IMR-90 (cell line): ENCODE results near the gene ARHGEF26. TPM values are rescaled to one million over a fixed set of nuclear protein-coding genes. Genes with fewer than 3 reads are reported as not detected.

Source experiments
- ATAC-seq: fragments of 200-7000 bp; cut with Tn5 transposase; 2 replicates; pipeline ENCODE4 v1.9.1; 2020; ENCODE audit warnings: low read depth, mild to moderate bottlenecking, moderate library complexity
- BruUV-seq: library from RNA; stranded (reverse); fragments of 400-500 nt; replicated peaks from 2 replicates; lab custom pipeline; 2021; lab: Mats Ljungman, UMichigan
- CTCF ChIA-PET: fragments of 300-600 bp; formaldehyde crosslinking; extraction: SDS; loops from one replicate; lab custom pipeline; 2021; ENCODE audit warnings: antibody characterized with exemption; lab: Yijun Ruan, JAX
- POLR2A ChIA-PET: fragments of 300-600 bp; sonication (Branson Sonifier 250); formaldehyde crosslinking; loops from one replicate; lab custom pipeline; 2022; ENCODE audit warnings: antibody characterized with exemption; ENCODE audit not compliant: unreplicated experiment; lab: Charles Lee
- DNase-seq: peaks from one replicate; pipeline ENCODE4 v3.0.0; 2013
- H2AFZ ChIP-seq: replicated peaks from 2 replicates; pipeline ENCODE3; 2013; ENCODE audit warnings: low read length, mild to moderate bottlenecking; ENCODE audit not compliant: poor library complexity
- H2AK5ac ChIP-seq: 2 replicates; pipeline ENCODE4 v1.6.1; 2013; ENCODE audit warnings: low read depth, low read length, inconsistent platforms
- H2AK9ac ChIP-seq: replicated peaks from 2 replicates; pipeline ENCODE3; 2013; ENCODE audit warnings: mild to moderate bottlenecking, low read depth, low read length, moderate library complexity; ENCODE audit not compliant: poor library complexity
- H2BK120ac ChIP-seq: 2 replicates; pipeline ENCODE4 v1.6.1; 2013; ENCODE audit warnings: low read depth, low read length, inconsistent platforms
- H2BK15ac ChIP-seq: 3 replicates; pipeline ENCODE4 v1.6.1; 2013; ENCODE audit warnings: low read depth, low read length, inconsistent platforms
- H2BK20ac ChIP-seq: 2 replicates; pipeline ENCODE4 v1.6.1; 2013; ENCODE audit warnings: low read depth, mild to moderate bottlenecking, inconsistent platforms, low read length, moderate library complexity
- H2BK5ac ChIP-seq: 2 replicates; pipeline ENCODE4 v1.6.1; 2013; ENCODE audit warnings: mild to moderate bottlenecking, low read depth, low read length, inconsistent platforms; ENCODE audit not compliant: poor library complexity, severe bottlenecking
- H3K14ac ChIP-seq: replicated peaks from 2 replicates; pipeline ENCODE4 v1.6.1; 2013; ENCODE audit warnings: low read depth, low read length, inconsistent platforms
- H3K18ac ChIP-seq: 2 replicates; pipeline ENCODE4 v1.6.1; 2013; ENCODE audit warnings: low read depth, low read length, control low read depth
- H3K23ac ChIP-seq: 2 replicates; pipeline ENCODE4 v1.6.1; 2013; ENCODE audit warnings: low read depth, low read length, inconsistent platforms
- H3K27ac ChIP-seq: 2 replicates; pipeline ENCODE4 v1.5.1; 2013; ENCODE audit warnings: mild to moderate bottlenecking, control low read depth, low read length; ENCODE audit not compliant: insufficient read depth
- H3K27me3 ChIP-seq: 2 replicates; pipeline ENCODE4 v1.6.1; 2013; ENCODE audit warnings: low read length; ENCODE audit not compliant: control insufficient read depth, insufficient read depth
- H3K36me3 ChIP-seq: 2 replicates; pipeline ENCODE4 v1.6.1; 2013; ENCODE audit warnings: low read length, mixed read lengths; ENCODE audit not compliant: control insufficient read depth, insufficient read depth
- H3K4ac ChIP-seq: 2 replicates; pipeline ENCODE4 v1.6.1; 2013; ENCODE audit warnings: low read depth, low read length, inconsistent platforms
- H3K4me1 ChIP-seq: 2 replicates; pipeline ENCODE4 v1.6.1; 2013; ENCODE audit warnings: low read length, mixed read lengths; ENCODE audit not compliant: control insufficient read depth, insufficient read depth
- H3K4me2 ChIP-seq: 2 replicates; pipeline ENCODE4 v1.6.1; 2013; ENCODE audit warnings: low read depth, mild to moderate bottlenecking, control low read depth, low read length, moderate library complexity
- H3K4me3 ChIP-seq: 2 replicates; pipeline ENCODE4 v1.5.1; 2013; ENCODE audit warnings: low read depth, mild to moderate bottlenecking, control low read depth, low read length, moderate library complexity; ENCODE audit not compliant: insufficient read depth
- H3K56ac ChIP-seq: 2 replicates; pipeline ENCODE4 v1.6.1; 2013; ENCODE audit warnings: low read length, inconsistent platforms; ENCODE audit not compliant: insufficient read depth; ENCODE audit errors: extremely low read depth
- H3K79me1 ChIP-seq, 2 experiments: 2 replicates each; pipeline ENCODE4 v1.6.1; 2013; ENCODE audit warnings: low read length in 2 of 2, inconsistent platforms in 1 of 2, low read depth in 1 of 2
- H3K9ac ChIP-seq: 2 replicates; pipeline ENCODE4 v1.6.1; 2013; ENCODE audit warnings: low read depth, low read length, control low read depth
- H3K9me1 ChIP-seq: 2 replicates; pipeline ENCODE4 v1.6.1; 2013; ENCODE audit warnings: low read length, inconsistent platforms; ENCODE audit not compliant: insufficient read depth
- H3K9me3 ChIP-seq: 2 replicates; pipeline ENCODE4 v1.6.1; 2013; ENCODE audit warnings: low read length; ENCODE audit not compliant: control insufficient read depth, insufficient read depth
- H4K20me1 ChIP-seq: 2 replicates; pipeline ENCODE4 v1.6.1; 2013; ENCODE audit warnings: low read length, inconsistent platforms; ENCODE audit not compliant: insufficient read depth
- H4K5ac ChIP-seq: 2 replicates; pipeline ENCODE4 v1.6.1; 2013; ENCODE audit warnings: mild to moderate bottlenecking, low read depth, low read length, control low read depth
- H4K8ac ChIP-seq, 2 experiments: 2 replicates each; pipeline ENCODE4 v1.6.1; 2013; ENCODE audit warnings: low read depth in 2 of 2, low read length in 2 of 2, control low read depth in 1 of 2, inconsistent platforms in 1 of 2
- H4K91ac ChIP-seq: 2 replicates; pipeline ENCODE4 v1.6.1; 2013; ENCODE audit warnings: low read depth, low read length, inconsistent platforms; ENCODE audit not compliant: insufficient read depth
- BHLHE40 ChIP-seq: fragments of 150-350 bp; IDR thresholded peaks from 2 replicates; pipeline ENCODE4 v1.6.1; 2016; ENCODE audit warnings: mild to moderate bottlenecking, low read depth, low read length
- CEBPB ChIP-seq: IDR thresholded peaks from 2 replicates; pipeline ENCODE4 v1.6.1; 2012; ENCODE audit warnings: low read depth, low read length, improper control_type of control experiment
- CHD1 ChIP-seq: IDR thresholded peaks from 2 replicates; pipeline ENCODE4 v1.6.1; 2012; ENCODE audit warnings: low read depth, low read length, improper control_type of control experiment
- CTCF ChIP-seq: conservative IDR thresholded peaks from 2 replicates; pipeline ENCODE4 v1.5.1; 2012; ENCODE audit warnings: mild to moderate bottlenecking, low read depth, low read length, improper control_type of control experiment
- ELK1 ChIP-seq: fragments of 150-350 bp; IDR thresholded peaks from 2 replicates; pipeline ENCODE4 v1.6.1; 2016; ENCODE audit warnings: low read depth, mild to moderate bottlenecking, low read length, moderate library complexity, borderline replicate concordance
- FOS ChIP-seq: fragments of 150-350 bp; IDR thresholded peaks from 2 replicates; pipeline ENCODE4 v1.6.1; 2016; ENCODE audit warnings: low read depth, low read length
- MAFK ChIP-seq: IDR thresholded peaks from 2 replicates; pipeline ENCODE4 v1.6.1; 2012; ENCODE audit warnings: low read depth, low read length, improper control_type of control experiment
- MAZ ChIP-seq: IDR thresholded peaks from 2 replicates; pipeline ENCODE4 v1.6.1; 2012; ENCODE audit warnings: low read depth, mild to moderate bottlenecking, low read length, improper control_type of control experiment, moderate library complexity, borderline replicate concordance
- MXI1 ChIP-seq: IDR thresholded peaks from 2 replicates; pipeline ENCODE4 v1.6.1; 2012; ENCODE audit warnings: low read depth, mild to moderate bottlenecking, low read length, moderate library complexity, borderline replicate concordance
- NFE2L2 ChIP-seq: fragments of 150-350 bp; IDR thresholded peaks from 2 replicates; pipeline ENCODE4 v1.6.1; 2016; ENCODE audit warnings: low read depth, mild to moderate bottlenecking, low read length
- POLR2A ChIP-seq: IDR thresholded peaks from 2 replicates; pipeline ENCODE4 v1.6.1; 2012; ENCODE audit warnings: mild to moderate bottlenecking, low read depth, low read length
- RAD21 ChIP-seq: IDR thresholded peaks from 2 replicates; pipeline ENCODE4 v1.6.1; 2012; ENCODE audit warnings: low read length, improper control_type of control experiment
- RCOR1 ChIP-seq: IDR thresholded peaks from 2 replicates; pipeline ENCODE4 v1.6.1; 2012; ENCODE audit warnings: mild to moderate bottlenecking, low read length, improper control_type of control experiment; ENCODE audit not compliant: insufficient replicate concordance
- RFX5 ChIP-seq: IDR thresholded peaks from 2 replicates; pipeline ENCODE4 v1.8.0; 2012; ENCODE audit warnings: low read depth, mild to moderate bottlenecking, low read length, moderate library complexity
- SMC3 ChIP-seq: fragments of 150-350 bp; IDR thresholded peaks from 2 replicates; pipeline ENCODE4 v1.6.1; 2016; ENCODE audit warnings: low read depth, mild to moderate bottlenecking, antibody characterized with exemption, low read length, moderate library complexity
- USF2 ChIP-seq: fragments of 150-350 bp; IDR thresholded peaks from 2 replicates; pipeline ENCODE4 v1.6.1; 2017; ENCODE audit warnings: mild to moderate bottlenecking, antibody characterized with exemption, low read length, low read depth
- dilution Hi-C: fragments of 300-500 bp; cut with HindIII; formaldehyde crosslinking; loops from one replicate; pipeline ENCODE4 v1.14.3; 2018; ENCODE audit warnings: low sequenced_read_pairs; ENCODE audit not compliant: unreplicated experiment
- in situ Hi-C: fragments of 300-500 bp; cut with MboI; formaldehyde crosslinking; loops from 3 replicates; pipeline ENCODE4 v1.14.3; 2019; ENCODE audit warnings: low sequenced_read_pairs, inconsistent platforms, mixed read lengths
- intact Hi-C: fragments of 100-400 bp; cut with micrococcal nuclease; formaldehyde crosslinking; loops from 2 replicates; pipeline ENCODE4 v1.10.0; 2022
- polyA plus RNA-seq, 3 experiments: library from polyadenylated mRNA; depleted of rRNA; stranded (reverse); fragments of >200 nt; gene quantifications; 2 replicates each; pipeline ENCODE4 v1.2.3, GENCODE V29; 2012; ENCODE audit warnings: low replicate concordance in 1 of 3
- total RNA-seq: library from RNA; depleted of rRNA; stranded (reverse); fragments of >200 nt; gene quantifications from 2 replicates; pipeline ENCODE4 v1.2.3, GENCODE V29; 2012

The ARHGEF26 gene
- total and polyA plus RNA-seq, 2 of the 4 experiments (the other 2 are of a cell fraction), result 2.0 to 2.3 TPM

GRCh38 chr3:154224866-154225265 lies 103.7 kb downstream of the ARHGEF26 start:
- Histone ChIP-seq H3K9me1 (no peaks in the 10 kb centered on the region), H4K8ac (no peak overlapping the region), H3K27ac (no peak overlapping the region), H3K36me3 (no peaks in the 10 kb centered on the region), H2AK5ac (no peak overlapping the region), H2BK15ac (no peak overlapping the region), H3K4me3 (no peak overlapping the region), H4K91ac (no peak overlapping the region), H3K79me1 (no peaks in the 10 kb centered on the region), H3K4me1 (0 out of 2 replicates have a peak, but pooled peaks cover 2% of the 10 kb centered on the region), H2AK9ac (no peak overlapping the region), H3K14ac (no peak overlapping the region), H3K56ac (no peak overlapping the region), H3K23ac (no peak overlapping the region), H4K20me1 (no peaks in the 10 kb centered on the region), H3K4ac (no peak overlapping the region), H2BK20ac (no peak overlapping the region), H3K9me3 (no peaks in the 10 kb centered on the region), H3K4me2 (no peak overlapping the region), H2AFZ (no peak overlapping the region), H4K5ac (no peak overlapping the region), H3K18ac (no peak overlapping the region), H2BK5ac (no peak overlapping the region), H3K9ac (no peak overlapping the region), H2BK120ac (no peak overlapping the region), H3K27me3 (no peaks in the 10 kb centered on the region)
- intact Hi-C loops (no loop called here), dilution Hi-C loops (no loop called here), in situ Hi-C loops (loop anchor here (25.0 kb wide), 1 partner anchor 1213 kb away; no protein-coding TSS in a partner anchor)
- DNase-seq (no peak), ATAC-seq (no peak)
- BruUV-seq, result no TSS peak
- ChIA-PET POLR2A (no interaction called here), CTCF (interaction anchor here (0.5 to 0.6 kb wide), 2 partner anchors 29 to 230 kb away, joined by 3 read pairs; no protein-coding TSS in a partner anchor)
- TF ChIP-seq RAD21 (no peak), MXI1 (no peak), ELK1 (no peak), CHD1 (no peak), MAFK (no peak), RCOR1 (no peak), BHLHE40 (no peak), CTCF (no peak), RFX5 (no peak), MAZ (no peak), CEBPB (no peak), FOS (no peak), POLR2A (no peak), USF2 (no peak), NFE2L2 (no peak), SMC3 (no peak)
